KMS-11 (cell line): ENCODE measurements around the gene AUTS2.

Source experiments
- H2AFZ ChIP-seq: fragments of 200-600 bp; sonication (generic); 2 replicates; pipeline ENCODE4 v1.6.1; 2016; ENCODE audit warnings: antibody characterized with exemption, mixed run types, low read depth
- H3K27ac ChIP-seq: fragments of 200-600 bp; sonication (generic); 2 replicates; pipeline ENCODE4 v1.6.1; 2016; ENCODE audit warnings: mild to moderate bottlenecking, mixed run types
- H3K27me3 ChIP-seq: fragments of 200-600 bp; sonication (generic); 2 replicates; pipeline ENCODE4 v1.6.1; 2017; ENCODE audit warnings: mild to moderate bottlenecking, low read depth, mixed run types, moderate library complexity; ENCODE audit not compliant: insufficient read depth
- H3K36me3 ChIP-seq: fragments of 200-600 bp; sonication (generic); 2 replicates; pipeline ENCODE4 v1.6.1; 2017; ENCODE audit warnings: mild to moderate bottlenecking, mixed run types; ENCODE audit not compliant: insufficient read depth
- H3K4me1 ChIP-seq: fragments of 200-600 bp; sonication (generic); 2 replicates; pipeline ENCODE4 v1.6.1; 2016; ENCODE audit warnings: mild to moderate bottlenecking, low read depth, mixed run types; ENCODE audit not compliant: poor library complexity, severe bottlenecking
- H3K4me2 ChIP-seq: fragments of 200-600 bp; sonication (generic); 2 replicates; pipeline ENCODE4 v1.7.0; 2016; ENCODE audit warnings: mild to moderate bottlenecking, mixed run types
- H3K4me3 ChIP-seq: fragments of 200-600 bp; sonication (generic); IDR thresholded peaks from 2 replicates; pipeline ENCODE4 v1.6.1; 2017; ENCODE audit warnings: low read depth, low read length, mixed read lengths; ENCODE audit not compliant: insufficient read depth
- H3K79me2 ChIP-seq: fragments of 200-600 bp; sonication (generic); 2 replicates; pipeline ENCODE4 v1.6.1; 2016; ENCODE audit warnings: low read depth, mixed run types; ENCODE audit not compliant: insufficient read depth
- H3K9ac ChIP-seq: fragments of 200-600 bp; sonication (generic); 2 replicates; pipeline ENCODE4 v1.6.1; 2016; ENCODE audit warnings: mild to moderate bottlenecking, mixed run types
- H4K20me1 ChIP-seq: fragments of 200-600 bp; sonication (generic); 2 replicates; pipeline ENCODE4 v1.6.1; 2016; ENCODE audit warnings: mild to moderate bottlenecking, mixed run types; ENCODE audit not compliant: insufficient read depth
- CTCF ChIP-seq: fragments of 200-600 bp; sonication (generic); conservative IDR thresholded peaks from 2 replicates; pipeline ENCODE4 v1.6.1; 2017; ENCODE audit warnings: low read depth, mild to moderate bottlenecking, antibody characterized with exemption, low read length, moderate library complexity, mixed read lengths

The AUTS2 gene

GRCh38 chr7:70400829-70401380 lies 802.6 kb downstream of the AUTS2 start:
- Histone ChIP-seq H3K36me3 (no peaks in the 10 kb centered on the region), H3K4me3 (no peak overlapping the region), H4K20me1 (no peaks in the 10 kb centered on the region), H3K27ac (no peak overlapping the region), H3K9ac (no peak overlapping the region), H3K27me3 (no peaks in the 10 kb centered on the region), H3K79me2 (no peaks in the 10 kb centered on the region), H3K4me1 (peaks cover 8% of the 10 kb centered on the region), H2AFZ (no peak overlapping the region), H3K4me2 (no peak overlapping the region)
- TF ChIP-seq CTCF, result no peak

GRCh38 chr7:70402069-70402468 lies 803.8 kb downstream of the AUTS2 start:
- Histone ChIP-seq H3K4me1 (peaks cover 8% of the 10 kb centered on the region), H3K36me3 (no peaks in the 10 kb centered on the region), H3K9ac (no peak overlapping the region), H3K4me3 (no peak overlapping the region), H2AFZ (no peak overlapping the region), H3K79me2 (no peaks in the 10 kb centered on the region), H3K4me2 (no peak overlapping the region), H4K20me1 (no peaks in the 10 kb centered on the region), H3K27me3 (no peaks in the 10 kb centered on the region), H3K27ac (no peak overlapping the region)
- TF ChIP-seq CTCF, result no peak

- H3K9ac ChIP-seq, result no peak overlapping the region
- no peak for TF ChIP-seq CTCF
- H3K27ac ChIP-seq, result no peak overlapping the region
- no peaks in the 10 kb centered on the region for H3K79me2 ChIP-seq
- no peak overlapping the region for H2AFZ ChIP-seq
- H3K4me3 ChIP-seq, result no peak overlapping the region
- no peaks in the 10 kb centered on the region for H4K20me1 ChIP-seq
- H3K27me3 ChIP-seq, result no peaks in the 10 kb centered on the region
- H3K36me3 ChIP-seq, result no peaks in the 10 kb centered on the region
- no peaks in the 10 kb centered on the region for H3K4me1 ChIP-seq
- H3K4me2 ChIP-seq, result no peak overlapping the region
These were observed 807.0 kb downstream of the AUTS2 start for GRCh38 chr7:70405241-70405640.

- Histone ChIP-seq H3K36me3 (no peaks in the 10 kb centered on the region), H3K27ac (no peak overlapping the region), H3K4me2 (no peak overlapping the region), H3K4me3 (no peak overlapping the region), H2AFZ (no peak overlapping the region), H3K27me3 (no peaks in the 10 kb centered on the region), H4K20me1 (no peaks in the 10 kb centered on the region), H3K4me1 (no peaks in the 10 kb centered on the region), H3K9ac (no peak overlapping the region), H3K79me2 (no peaks in the 10 kb centered on the region)
- no peak for TF ChIP-seq CTCF
These were observed 808.1 kb downstream of the AUTS2 start for GRCh38 chr7:70406186-70406949.
